Stimulated activated CD8-positive, alpha-beta memory T cell treated with anti-CD3 and anti-CD28 coated beads, Interleukin-4, amount 100 ng/mL, for 4 hours (primary cell): ENCODE results near the gene OR1J2.
"Not testable (repeated sequence)": the region's sequence is repeated elsewhere in the genome, so short reads cannot be mapped to it uniquely, and the experiment has no call there.

Source experiments
- DNase-seq, 2 donors: peaks; one replicate each; pipeline ENCODE4 v3.0.0-alpha.2; 2020; ENCODE audit warnings: low read depth in 2 of 2, low spot score in 1 of 2

OR1J2 gene

GRCh38 chr9:122510502-122510901, at the start of gene OR1J2:
TSS of gene OR1J2 (plus strand) at chr9:122510802. CDS start at chr9:122510802, 0 bp downstream.
- DNase-seq: no peak

- DNase-seq: no peak
These were observed 46.6 kb upstream of the OR1J2 start for GRCh38 chr9:122463828-122464632.

- peak; percentile 12 to 49 for DNase-seq
These were observed 45.7 kb upstream of the OR1J2 start for GRCh38 chr9:122464633-122465567.

- no peak for DNase-seq
These were observed 44.1 kb upstream of the OR1J2 start for GRCh38 chr9:122466456-122466855.

GRCh38 chr9:122468735-122469134, 41.9 kb upstream of the OR1J2 start:
- no peak for DNase-seq

- no peak for DNase-seq
These were observed 36.0 kb upstream of the OR1J2 start for GRCh38 chr9:122474561-122474960.

GRCh38 chr9:122475717-122476116, 34.9 kb upstream of the OR1J2 start:
- no peak for DNase-seq

- DNase-seq: no peak
These were observed 33.3 kb upstream of the OR1J2 start for GRCh38 chr9:122477346-122477745.

- no peak for DNase-seq
These were observed 32.8 kb upstream of the OR1J2 start, which contains the start of gene OR1J1 for GRCh38 chr9:122477826-122478225. TSS of gene OR1J1 (minus strand) at chr9:122477926. CDS start at chr9:122477926, 0 bp downstream.

- DNase-seq: no peak
These were observed 31.5 kb upstream of the OR1J2 start for GRCh38 chr9:122479062-122479461.

GRCh38 chr9:122498883-122499288, 11.7 kb upstream of the OR1J2 start:
- no peak for DNase-seq

- no peak for DNase-seq
These were observed 3.6 kb upstream of the OR1J2 start for GRCh38 chr9:122506964-122507363.

- no peak for DNase-seq
These were observed 7.6 kb downstream of the OR1J2 start for GRCh38 chr9:122518226-122518625.

GRCh38 chr9:122518841-122519240, 8.2 kb downstream of the OR1J2 start, which contains the start of gene OR1J4:
TSS of gene OR1J4 (plus strand) at chr9:122519141. CDS start at chr9:122519141, 0 bp downstream.
- DNase-seq: no peak

GRCh38 chr9:122519376-122519775, 8.8 kb downstream of the OR1J2 start:
- DNase-seq: no peak

GRCh38 chr9:122526602-122527001, 16.0 kb downstream of the OR1J2 start:
- no peak for DNase-seq

- DNase-seq: no peak
These were observed 16.6 kb downstream of the OR1J2 start, which contains the start of gene OR1N1 for GRCh38 chr9:122527193-122527592. TSS of gene OR1N1 (minus strand) at chr9:122527293. CDS start at chr9:122527293, 0 bp downstream.

- not testable (repeated sequence) for DNase-seq
These were observed 20.6 kb downstream of the OR1J2 start for GRCh38 chr9:122531157-122531556.

- no peak for DNase-seq
These were observed 25.5 kb downstream of the OR1J2 start for GRCh38 chr9:122536134-122536533.

- DNase-seq: not testable (repeated sequence)
These were observed 26.5 kb downstream of the OR1J2 start for GRCh38 chr9:122537066-122537465.

- no peak for DNase-seq
These were observed 28.2 kb downstream of the OR1J2 start for GRCh38 chr9:122538757-122539156.

- DNase-seq: no peak
These were observed 35.6 kb downstream of the OR1J2 start for GRCh38 chr9:122546196-122546595.
